ENCODE measurements around the gene SULT1E1.
A peak's percentile ranks its signal among the peaks of the same experiment; 100 is the strongest.

Gene SULT1E1, protein sequence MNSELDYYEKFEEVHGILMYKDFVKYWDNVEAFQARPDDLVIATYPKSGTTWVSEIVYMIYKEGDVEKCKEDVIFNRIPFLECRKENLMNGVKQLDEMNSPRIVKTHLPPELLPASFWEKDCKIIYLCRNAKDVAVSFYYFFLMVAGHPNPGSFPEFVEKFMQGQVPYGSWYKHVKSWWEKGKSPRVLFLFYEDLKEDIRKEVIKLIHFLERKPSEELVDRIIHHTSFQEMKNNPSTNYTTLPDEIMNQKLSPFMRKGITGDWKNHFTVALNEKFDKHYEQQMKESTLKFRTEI

DNA sequence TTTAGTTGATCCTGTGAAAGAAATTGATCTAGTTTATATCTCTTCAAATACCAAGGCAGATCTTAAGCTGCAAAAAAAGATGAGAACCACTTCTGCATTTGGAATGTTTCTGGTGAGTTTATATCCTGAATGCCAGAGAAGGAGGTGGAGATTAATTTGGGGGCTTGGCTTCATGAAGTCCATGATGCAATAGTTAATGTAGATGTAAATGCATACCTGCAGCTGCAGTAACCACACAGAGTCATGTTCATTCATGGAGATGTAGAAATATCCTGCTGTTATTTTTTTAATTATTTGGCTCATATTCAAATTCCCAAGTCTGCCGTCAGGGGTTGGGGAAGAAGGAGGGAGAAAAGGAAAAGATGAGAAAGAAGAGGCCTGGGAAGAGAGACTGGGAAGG lies at the start of gene SULT1E1:
SULT1E1 (minus strand) TSS at position 94 of the 400 bp plus-strand sequence. CDS start 2,501 bp downstream, outside the sequence.
- TF ChIP-seq EP300 (IDR thresholded peaks at IDR 0.05; ENCODE audit: borderline replicate concordance) = peak; percentile 31; the same call in 1 of the 2 replicates
- TF ChIP-seq TEAD4 (IDR thresholded peaks at IDR 0.05) = peak; percentile 73
- peak; percentile 96 for TF ChIP-seq CEBPB (IDR thresholded peaks at IDR 0.05)
- peak; percentile 34; the same call in 1 of the 2 replicates for TF ChIP-seq TCF12 (IDR thresholded peaks at IDR 0.05; ENCODE audit: low read depth)
- TF ChIP-seq NFIC (IDR thresholded peaks at IDR 0.05) = peak; percentile 87
- TF ChIP-seq TAF1 (IDR thresholded peaks at IDR 0.05; ENCODE audit: low read depth) = no peak
- TF ChIP-seq, protein P1, sequence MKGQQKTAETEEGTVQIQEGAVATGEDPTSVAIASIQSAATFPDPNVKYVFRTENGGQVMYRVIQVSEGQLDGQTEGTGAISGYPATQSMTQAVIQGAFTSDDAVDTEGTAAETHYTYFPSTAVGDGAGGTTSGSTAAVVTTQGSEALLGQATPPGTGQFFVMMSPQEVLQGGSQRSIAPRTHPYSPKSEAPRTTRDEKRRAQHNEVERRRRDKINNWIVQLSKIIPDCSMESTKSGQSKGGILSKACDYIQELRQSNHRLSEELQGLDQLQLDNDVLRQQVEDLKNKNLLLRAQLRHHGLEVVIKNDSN (IDR thresholded peaks at IDR 0.05) = no peak

DNA sequence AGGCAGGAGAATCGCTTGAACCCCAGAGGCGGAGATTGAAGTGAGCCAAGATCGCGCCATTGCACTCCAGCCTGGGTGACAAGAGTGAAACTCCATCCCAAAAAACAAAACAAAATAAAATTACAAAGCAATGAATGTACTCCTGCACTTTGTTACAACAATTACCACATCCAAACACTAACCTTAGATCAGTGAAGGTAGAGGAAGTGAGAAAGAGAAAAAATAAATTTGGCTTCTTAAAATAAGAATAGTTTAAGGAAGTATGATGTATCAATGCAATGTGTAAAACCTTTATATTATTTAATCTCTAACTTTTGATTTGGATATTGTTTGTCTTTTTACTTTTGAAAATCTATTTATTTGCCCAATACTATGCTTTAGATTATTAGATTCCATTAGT lies 49.2 kb upstream of the SULT1E1 start:
- TF ChIP-seq YY1 (IDR thresholded peaks at IDR 0.05; ENCODE audit: low read depth) = no peak
- no peak for TF ChIP-seq ZBTB7A (IDR thresholded peaks at IDR 0.05; ENCODE audit: low read depth)
- TF ChIP-seq EGR1 (IDR thresholded peaks at IDR 0.05) = no peak
- no peak for TF ChIP-seq NFIC (IDR thresholded peaks at IDR 0.05)
- no peak for TF ChIP-seq CREB1 (IDR thresholded peaks at IDR 0.05; ENCODE audit: low read depth)
- TF ChIP-seq CEBPB (IDR thresholded peaks at IDR 0.05) = no peak
- TF ChIP-seq FOXM1 (IDR thresholded peaks at IDR 0.05; ENCODE audit: borderline replicate concordance, low read depth) = no peak
- no peak for TF ChIP-seq RAD21 (IDR thresholded peaks at IDR 0.05; ENCODE audit: low read depth)
- TF ChIP-seq, protein P2, sequence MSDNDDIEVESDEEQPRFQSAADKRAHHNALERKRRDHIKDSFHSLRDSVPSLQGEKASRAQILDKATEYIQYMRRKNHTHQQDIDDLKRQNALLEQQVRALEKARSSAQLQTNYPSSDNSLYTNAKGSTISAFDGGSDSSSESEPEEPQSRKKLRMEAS (IDR thresholded peaks at IDR 0.05) = no peak
- no peak for TF ChIP-seq TAF1 (IDR thresholded peaks at IDR 0.05; ENCODE audit: low read depth)
- TF ChIP-seq EP300 (IDR thresholded peaks at IDR 0.05; ENCODE audit: borderline replicate concordance) = no peak
- TF ChIP-seq, protein P1 (IDR thresholded peaks at IDR 0.05) = no peak
- TF ChIP-seq TCF12 (IDR thresholded peaks at IDR 0.05; ENCODE audit: low read depth) = no peak

DNA sequence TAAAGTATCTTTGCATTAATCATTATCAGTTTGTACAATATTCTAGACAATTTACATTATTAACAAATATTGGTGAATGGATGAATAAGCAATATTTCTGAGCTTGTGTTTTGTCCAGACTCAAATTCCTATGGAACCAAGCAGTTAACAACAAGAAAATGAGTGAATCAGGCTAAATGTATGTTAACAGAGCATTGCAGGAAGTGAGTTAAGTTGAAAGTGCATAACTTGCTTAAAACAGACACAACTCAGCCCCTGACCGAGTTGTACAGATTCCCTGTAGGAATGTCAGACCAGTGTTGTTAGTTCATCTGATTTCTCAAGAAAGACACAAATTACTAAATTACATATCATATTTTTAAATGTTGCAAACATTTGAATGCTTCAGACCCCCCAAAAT lies 47.2 kb upstream of the SULT1E1 start:
- TF ChIP-seq ZBTB7A (IDR thresholded peaks at IDR 0.05; ENCODE audit: low read depth) (no peak), TCF12 (IDR thresholded peaks at IDR 0.05; ENCODE audit: low read depth) (no peak), TEAD4 (IDR thresholded peaks at IDR 0.05) (no peak), EGR1 (IDR thresholded peaks at IDR 0.05) (no peak), EP300 (IDR thresholded peaks at IDR 0.05; ENCODE audit: borderline replicate concordance) (no peak), YY1 (IDR thresholded peaks at IDR 0.05; ENCODE audit: low read depth) (no peak), CREB1 (IDR thresholded peaks at IDR 0.05; ENCODE audit: low read depth) (no peak), TAF1 (IDR thresholded peaks at IDR 0.05; ENCODE audit: low read depth) (no peak), NFIC (IDR thresholded peaks at IDR 0.05) (no peak), FOXM1 (IDR thresholded peaks at IDR 0.05; ENCODE audit: borderline replicate concordance, low read depth) (no peak), RAD21 (IDR thresholded peaks at IDR 0.05; ENCODE audit: low read depth) (no peak), CEBPB (IDR thresholded peaks at IDR 0.05) (no peak)
- TF ChIP-seq, protein P1 (IDR thresholded peaks at IDR 0.05) = no peak
- TF ChIP-seq, protein P3, sequence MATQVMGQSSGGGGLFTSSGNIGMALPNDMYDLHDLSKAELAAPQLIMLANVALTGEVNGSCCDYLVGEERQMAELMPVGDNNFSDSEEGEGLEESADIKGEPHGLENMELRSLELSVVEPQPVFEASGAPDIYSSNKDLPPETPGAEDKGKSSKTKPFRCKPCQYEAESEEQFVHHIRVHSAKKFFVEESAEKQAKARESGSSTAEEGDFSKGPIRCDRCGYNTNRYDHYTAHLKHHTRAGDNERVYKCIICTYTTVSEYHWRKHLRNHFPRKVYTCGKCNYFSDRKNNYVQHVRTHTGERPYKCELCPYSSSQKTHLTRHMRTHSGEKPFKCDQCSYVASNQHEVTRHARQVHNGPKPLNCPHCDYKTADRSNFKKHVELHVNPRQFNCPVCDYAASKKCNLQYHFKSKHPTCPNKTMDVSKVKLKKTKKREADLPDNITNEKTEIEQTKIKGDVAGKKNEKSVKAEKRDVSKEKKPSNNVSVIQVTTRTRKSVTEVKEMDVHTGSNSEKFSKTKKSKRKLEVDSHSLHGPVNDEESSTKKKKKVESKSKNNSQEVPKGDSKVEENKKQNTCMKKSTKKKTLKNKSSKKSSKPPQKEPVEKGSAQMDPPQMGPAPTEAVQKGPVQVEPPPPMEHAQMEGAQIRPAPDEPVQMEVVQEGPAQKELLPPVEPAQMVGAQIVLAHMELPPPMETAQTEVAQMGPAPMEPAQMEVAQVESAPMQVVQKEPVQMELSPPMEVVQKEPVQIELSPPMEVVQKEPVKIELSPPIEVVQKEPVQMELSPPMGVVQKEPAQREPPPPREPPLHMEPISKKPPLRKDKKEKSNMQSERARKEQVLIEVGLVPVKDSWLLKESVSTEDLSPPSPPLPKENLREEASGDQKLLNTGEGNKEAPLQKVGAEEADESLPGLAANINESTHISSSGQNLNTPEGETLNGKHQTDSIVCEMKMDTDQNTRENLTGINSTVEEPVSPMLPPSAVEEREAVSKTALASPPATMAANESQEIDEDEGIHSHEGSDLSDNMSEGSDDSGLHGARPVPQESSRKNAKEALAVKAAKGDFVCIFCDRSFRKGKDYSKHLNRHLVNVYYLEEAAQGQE (IDR thresholded peaks at IDR 0.05; ENCODE audit: low read depth) = no peak
- TF ChIP-seq, protein P2 (IDR thresholded peaks at IDR 0.05) = no peak

DNA sequence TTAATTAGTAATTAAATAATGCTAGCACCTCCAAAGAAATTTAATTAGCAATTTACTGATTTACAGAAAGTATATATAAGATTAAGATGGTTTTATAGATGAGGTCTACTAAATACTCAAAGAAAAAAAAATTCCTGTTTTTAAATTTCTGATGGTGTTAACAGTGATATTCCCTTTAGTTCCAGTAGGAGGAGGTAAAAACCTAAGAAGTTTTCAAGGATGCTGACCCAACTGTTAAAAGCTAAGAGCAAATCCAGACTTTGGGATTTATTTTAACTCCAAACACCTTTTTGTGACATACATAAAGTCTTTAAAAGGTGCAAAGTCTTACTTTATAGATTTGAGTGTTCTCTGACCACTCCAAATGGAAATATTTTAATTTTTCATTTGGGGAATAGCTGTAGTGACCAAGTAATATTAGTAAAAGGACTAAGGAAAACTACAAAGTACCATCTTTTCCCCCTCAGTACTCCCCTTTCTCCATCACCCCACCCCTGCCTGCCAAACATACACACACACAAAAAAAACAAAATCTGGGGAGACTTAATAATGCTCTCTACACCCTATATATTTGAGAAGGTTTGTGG lies 36.7 kb upstream of the SULT1E1 start:
- no peak for TF ChIP-seq FOXM1 (IDR thresholded peaks at IDR 0.05; ENCODE audit: borderline replicate concordance, low read depth)
- peak; percentile 51 for TF ChIP-seq RAD21 (IDR thresholded peaks at IDR 0.05; ENCODE audit: low read depth)

DNA sequence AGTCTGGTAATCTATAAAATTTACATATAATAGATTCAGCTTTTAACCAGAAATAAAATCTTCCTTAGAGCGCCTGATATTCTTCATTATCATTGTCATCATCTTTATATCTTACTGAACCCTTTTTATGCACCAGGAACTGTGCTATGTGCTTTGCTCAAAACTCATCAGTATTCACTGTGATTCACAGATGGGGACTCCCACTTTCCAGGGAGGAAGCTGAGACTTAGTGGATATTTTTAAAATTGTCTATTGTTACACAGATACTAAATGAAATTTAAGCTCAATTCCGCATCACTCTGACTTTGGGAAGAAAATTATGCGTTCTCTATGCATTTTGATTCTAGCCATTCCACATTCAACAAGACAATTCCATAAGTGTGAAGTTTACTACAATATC lies 34.8 kb upstream of the SULT1E1 start:
- TF ChIP-seq TCF12 (IDR thresholded peaks at IDR 0.05; ENCODE audit: low read depth) (no peak), TAF1 (IDR thresholded peaks at IDR 0.05; ENCODE audit: low read depth) (no peak), CREB1 (IDR thresholded peaks at IDR 0.05; ENCODE audit: low read depth) (no peak), RAD21 (IDR thresholded peaks at IDR 0.05; ENCODE audit: low read depth) (no peak)
- TF ChIP-seq, protein P1 (IDR thresholded peaks at IDR 0.05) = no peak

DNA sequence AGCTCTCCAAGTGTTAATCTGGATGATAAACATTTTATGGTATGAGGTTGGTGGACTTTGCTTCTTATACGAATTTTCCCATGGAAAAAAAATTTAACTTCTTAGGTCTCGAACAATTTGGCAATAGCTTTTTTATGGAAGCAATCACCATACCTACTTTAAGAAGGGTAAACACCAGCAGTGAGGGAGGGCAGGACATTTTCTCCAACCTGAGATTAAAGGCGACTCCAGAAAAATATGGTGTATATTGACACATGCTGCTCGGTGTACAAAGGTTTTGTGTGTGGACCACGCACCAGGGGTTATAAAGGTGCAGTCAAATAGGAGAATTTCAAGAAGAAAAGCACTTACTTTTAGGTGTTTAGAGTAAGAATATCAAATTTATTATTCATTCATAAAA lies 34.2 kb upstream of the SULT1E1 start:
- no peak for TF ChIP-seq TEAD4 (IDR thresholded peaks at IDR 0.05)
- TF ChIP-seq CREB1 (IDR thresholded peaks at IDR 0.05; ENCODE audit: low read depth) = no peak
- TF ChIP-seq ZBTB7A (IDR thresholded peaks at IDR 0.05; ENCODE audit: low read depth) = no peak
- no peak for TF ChIP-seq EP300 (IDR thresholded peaks at IDR 0.05; ENCODE audit: borderline replicate concordance)
- no peak for TF ChIP-seq TAF1 (IDR thresholded peaks at IDR 0.05; ENCODE audit: low read depth)
- TF ChIP-seq YY1 (IDR thresholded peaks at IDR 0.05; ENCODE audit: low read depth) = no peak
- TF ChIP-seq RAD21 (IDR thresholded peaks at IDR 0.05; ENCODE audit: low read depth) = no peak
- no peak for TF ChIP-seq FOXM1 (IDR thresholded peaks at IDR 0.05; ENCODE audit: borderline replicate concordance, low read depth)
- no peak for TF ChIP-seq CEBPB (IDR thresholded peaks at IDR 0.05)
- TF ChIP-seq, protein P1 (IDR thresholded peaks at IDR 0.05) = no peak
- no peak for TF ChIP-seq NFIC (IDR thresholded peaks at IDR 0.05)
